Measurements from ENCODE around the gene RHOF. TPM values are rescaled to one million over a fixed set of nuclear protein-coding genes. Genes with fewer than 3 reads are reported as not detected.

The RHOF gene
- total and polyA plus RNA-seq, 2 donors (not counting 1 experiment from before 2014, with no cell fraction given) = 90.3 to 129 TPM

DNA sequence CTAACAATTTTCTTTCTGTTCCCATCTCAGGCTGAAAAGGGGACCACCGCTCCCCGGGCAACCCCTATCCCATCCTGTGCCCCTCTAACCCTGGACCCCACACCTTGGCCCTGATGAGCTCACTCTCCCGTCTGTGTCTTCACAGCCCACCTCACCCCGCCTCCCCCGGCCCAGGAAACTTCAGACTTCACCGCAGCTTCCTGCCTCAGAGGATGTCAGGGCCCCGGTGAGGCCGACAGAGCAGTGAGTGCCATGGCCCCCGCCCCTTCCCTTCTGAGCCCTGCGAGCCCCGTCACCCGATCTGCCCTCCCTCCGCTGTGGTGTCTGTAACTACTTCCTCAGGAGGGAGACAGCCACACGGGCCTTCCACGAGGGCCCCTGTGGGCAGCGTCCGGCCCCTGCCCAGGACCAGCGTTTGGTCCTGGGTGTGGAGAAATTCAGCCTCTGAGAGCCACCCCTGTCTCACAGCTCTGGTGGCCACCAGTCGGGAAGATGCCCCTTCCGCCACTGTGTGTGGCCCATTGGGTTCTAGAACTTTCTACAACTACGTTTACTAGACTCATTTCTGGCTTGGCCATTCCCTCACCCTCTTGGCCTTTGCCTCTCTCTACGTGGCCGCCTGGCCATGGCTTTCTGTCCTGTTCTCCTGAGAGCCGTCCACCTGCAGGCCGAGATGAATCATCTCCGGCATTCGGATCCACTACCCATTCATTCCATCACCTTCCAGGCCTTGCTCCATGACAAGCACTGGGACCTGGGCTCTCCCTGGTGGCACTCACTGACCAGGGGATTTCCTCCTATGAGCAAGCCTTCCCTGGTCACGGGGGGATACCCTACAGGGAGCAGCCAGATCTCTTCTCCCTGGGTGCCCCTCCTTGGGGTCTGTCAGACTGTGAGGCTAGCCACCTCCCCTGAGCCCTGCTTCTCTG, 3.4 kb downstream of the RHOF start:
- H3K27ac Mint-ChIP-seq = peak overlapping the region; percentile 98
- H3K79me2 ChIP-seq (ENCODE audit: control insufficient read depth, insufficient read depth, low read length) = peaks cover 93% of the 10 kb centered on the region
- H3K27me3 Mint-ChIP-seq = no peaks in the 10 kb centered on the region
- H3K4me2 ChIP-seq (replicated peaks; ENCODE audit: low read depth, low read length, poor library complexity, severe bottlenecking) = peak overlapping the region; percentile 85
- no peaks in the 10 kb centered on the region for H3K9me3 Mint-ChIP-seq (ENCODE audit: insufficient read depth)
- peaks cover 16% of the 10 kb centered on the region for H4K20me1 ChIP-seq (ENCODE audit: control insufficient read depth, insufficient read depth, low read length, poor library complexity, severe bottlenecking)
- intact Hi-C loops (cut with micrococcal nuclease) = loop anchor here (5.0 to 10.0 kb wide), 4 partner anchors 163 to 323 kb away; partner anchors contain the start of genes BCL7A and ORAI1
- DNase-seq = peak; percentile 96
- no peaks in the 10 kb centered on the region for H3K9me3 ChIP-seq (ENCODE audit: control extremely low read depth in 1 of 3, control insufficient read depth in 2 of 3, insufficient read depth in 1 of 3, low read length in 2 of 3)
- CTCF ChIA-PET = interaction anchor here (0.5 to 33.5 kb wide), 8 partner anchors 2 to 238 kb away, joined by 3 to 1947 read pairs (median 4); partner anchors contain the start of genes PSMD9, RHOF, SETD1B and TMEM120B
- peak overlapping the region; percentile 73 for H3K9ac ChIP-seq (ENCODE audit: low read length)
- peak overlapping the region; percentile 28 to 60 (median 58) for H3K4me3 ChIP-seq (ENCODE audit: control extremely low read depth in 1 of 5, extremely low read depth in 1 of 5, insufficient read depth in 1 of 5, low read depth in 2 of 5, low read length in 4 of 5)
- no peaks in the 10 kb centered on the region for H3K27me3 ChIP-seq (replicated peaks in 1 of 4; ENCODE audit: control extremely low read depth in 1 of 4, control insufficient read depth in 3 of 4, insufficient read depth in 4 of 4, low read length in 3 of 4)
- POLR2A ChIA-PET = interaction anchor here (0.6 to 8.5 kb wide), 9 partner anchors 8 to 791 kb away, joined by 3 to 267 read pairs (median 6); partner anchors contain the start of gene SETD1B
- H3K4me3 Mint-ChIP-seq = peak overlapping the region; percentile 88
- H3K36me3 ChIP-seq (replicated peaks in 1 of 2; ENCODE audit: control extremely low read depth in 1 of 2, control insufficient read depth in 1 of 2, extremely low read depth in 1 of 2, insufficient read depth in 2 of 2, low read length in 1 of 2) = peaks cover 0 to 9% of the 10 kb centered on the region in 2 experiments
- peak; percentile 63 for ATAC-seq (ENCODE audit: low read depth)
- 18% methylated on average over 25 of the region's 28 CpGs for WGBS (ENCODE audit: insufficient coverage)
- peak overlapping the region; percentile 29 for H2AFZ ChIP-seq (ENCODE audit: insufficient read depth, low read depth, low read length, poor library complexity, severe bottlenecking)
- TF ChIP-seq CTCF (IDR thresholded peaks at IDR 0.05) (no peak), EZH2 (IDR thresholded peaks at IDR 0.05; ENCODE audit: borderline replicate concordance, insufficient read depth, low read depth, low read length, poor library complexity, severe bottlenecking) (no peak)
- H3K4me1 Mint-ChIP-seq = peaks cover 79% of the 10 kb centered on the region
- peaks cover 73 to 91% of the 10 kb centered on the region in 2 donors for H3K4me1 ChIP-seq (ENCODE audit: control insufficient read depth in 2 of 2, insufficient read depth in 2 of 2, low read length in 2 of 2)
- H3K27ac ChIP-seq (ENCODE audit: low read length in 2 of 2) = peak overlapping the region; percentile 90 to 100
